HT-29 (cell line): ENCODE results near the gene CBARP. TPM values are rescaled to one million over a fixed set of nuclear protein-coding genes. Genes with fewer than 3 reads are reported as not detected.

ENCODE experiments used
- DNase-seq: peaks from one replicate; pipeline ENCODE4 v3.0.0-alpha.2; 2015; ENCODE audit warnings: low spot score
- total RNA-seq: library from RNA; depleted of rRNA; stranded (reverse); fragments of >200 nt; shearing (Covaris generic); gene quantifications from 2 replicates; pipeline ENCODE4 v1.2.3, GENCODE V29; 2014

The CBARP gene
- total RNA-seq, 1 experiment from 2014 or later, result 3.9 TPM

GRCh38 chr19:1239796-1240737 lies 2.3 kb upstream of the CBARP start:
- DNase-seq, result peak; percentile 74

DNA sequence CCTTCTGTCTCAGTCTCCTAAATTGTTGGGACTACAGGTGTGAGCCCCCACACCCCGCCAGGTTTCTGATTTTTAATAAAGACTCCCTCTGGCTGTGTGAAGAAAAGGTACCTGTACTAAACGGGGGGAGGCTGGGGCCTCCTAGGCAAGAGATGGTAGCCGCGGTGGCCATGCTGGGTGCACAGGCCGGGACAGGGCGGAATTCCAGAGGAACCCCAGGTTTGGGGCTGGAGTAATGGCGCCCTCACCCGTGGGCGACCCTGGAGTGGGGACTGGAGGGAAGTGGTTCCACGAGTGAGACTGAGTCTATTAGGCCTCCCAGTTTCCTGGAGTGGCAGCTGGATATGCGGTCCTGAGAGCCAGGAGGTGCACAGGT lies 1.6 kb upstream of the CBARP start:
- no peak for DNase-seq

DNA sequence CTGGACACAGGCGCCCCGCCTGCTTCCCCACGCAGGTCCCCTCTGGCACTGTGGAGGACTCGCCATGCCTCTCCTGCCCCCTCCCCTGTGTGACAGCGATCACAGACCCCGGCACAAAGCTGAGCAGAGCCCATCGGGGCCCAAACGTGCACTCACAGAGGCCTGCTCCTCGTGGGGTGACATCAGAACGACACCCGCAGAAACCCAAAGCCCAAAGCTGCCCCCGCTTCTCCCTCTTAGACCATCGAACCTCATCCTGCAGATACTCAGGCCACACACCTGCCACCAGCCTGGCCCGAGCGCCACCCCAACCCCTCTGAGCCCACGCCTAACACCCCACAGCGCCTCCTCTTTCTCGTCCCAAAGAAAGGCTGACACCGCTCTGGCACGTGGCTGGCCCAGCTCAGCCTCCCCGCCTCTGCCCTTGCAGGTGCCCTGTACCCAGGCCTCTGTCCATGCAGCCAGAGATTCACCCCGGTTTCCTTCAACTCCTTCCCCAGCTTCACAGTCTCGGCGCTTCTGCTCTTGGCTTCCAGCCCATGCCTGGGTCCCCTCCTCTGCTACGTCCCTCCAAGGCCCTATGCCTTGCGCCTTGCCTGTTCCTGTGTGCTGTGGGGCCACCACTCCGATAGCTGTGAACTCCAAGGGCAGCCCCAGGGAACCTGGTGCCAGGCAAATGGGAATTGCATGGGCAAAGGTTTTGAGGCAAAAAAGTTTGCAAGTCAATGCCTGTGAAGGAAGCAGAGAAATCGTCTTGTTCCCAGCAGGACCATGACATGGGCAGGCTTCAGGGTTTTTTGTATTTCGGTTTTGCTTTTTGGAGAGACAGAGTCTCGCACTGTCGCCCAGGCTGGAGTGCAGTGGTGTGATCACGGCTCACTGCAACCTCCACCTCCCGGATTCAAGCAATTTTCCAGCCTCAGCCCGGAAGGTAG lies 831 bp upstream of the CBARP start:
- no peak for DNase-seq

- peak; percentile 0 for DNase-seq
These were observed 662 bp downstream of the CBARP start for GRCh38 chr19:1237027-1237659.

DNA sequence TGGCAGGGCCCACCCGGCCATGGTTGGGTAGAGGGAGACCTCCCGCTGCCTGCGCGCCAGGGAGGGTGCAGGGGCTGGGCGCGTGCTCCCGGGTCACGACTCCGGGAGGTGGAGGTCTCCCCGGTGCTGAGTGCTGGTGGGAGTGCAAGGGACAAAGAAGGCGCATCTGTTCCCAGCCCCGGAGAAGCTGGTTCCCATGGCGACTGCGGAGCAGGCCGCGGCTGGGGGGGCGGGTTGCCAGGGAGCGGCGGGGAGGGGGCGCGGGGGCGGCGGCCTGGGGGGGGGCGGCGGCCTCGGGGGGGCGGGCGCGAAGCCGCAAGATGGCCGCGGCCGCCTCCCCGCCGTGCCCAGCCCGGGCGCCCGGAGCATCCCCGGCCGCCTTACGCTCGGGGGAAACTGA lies 1.2 kb downstream of the CBARP start:
- DNase-seq, result no peak

DNA sequence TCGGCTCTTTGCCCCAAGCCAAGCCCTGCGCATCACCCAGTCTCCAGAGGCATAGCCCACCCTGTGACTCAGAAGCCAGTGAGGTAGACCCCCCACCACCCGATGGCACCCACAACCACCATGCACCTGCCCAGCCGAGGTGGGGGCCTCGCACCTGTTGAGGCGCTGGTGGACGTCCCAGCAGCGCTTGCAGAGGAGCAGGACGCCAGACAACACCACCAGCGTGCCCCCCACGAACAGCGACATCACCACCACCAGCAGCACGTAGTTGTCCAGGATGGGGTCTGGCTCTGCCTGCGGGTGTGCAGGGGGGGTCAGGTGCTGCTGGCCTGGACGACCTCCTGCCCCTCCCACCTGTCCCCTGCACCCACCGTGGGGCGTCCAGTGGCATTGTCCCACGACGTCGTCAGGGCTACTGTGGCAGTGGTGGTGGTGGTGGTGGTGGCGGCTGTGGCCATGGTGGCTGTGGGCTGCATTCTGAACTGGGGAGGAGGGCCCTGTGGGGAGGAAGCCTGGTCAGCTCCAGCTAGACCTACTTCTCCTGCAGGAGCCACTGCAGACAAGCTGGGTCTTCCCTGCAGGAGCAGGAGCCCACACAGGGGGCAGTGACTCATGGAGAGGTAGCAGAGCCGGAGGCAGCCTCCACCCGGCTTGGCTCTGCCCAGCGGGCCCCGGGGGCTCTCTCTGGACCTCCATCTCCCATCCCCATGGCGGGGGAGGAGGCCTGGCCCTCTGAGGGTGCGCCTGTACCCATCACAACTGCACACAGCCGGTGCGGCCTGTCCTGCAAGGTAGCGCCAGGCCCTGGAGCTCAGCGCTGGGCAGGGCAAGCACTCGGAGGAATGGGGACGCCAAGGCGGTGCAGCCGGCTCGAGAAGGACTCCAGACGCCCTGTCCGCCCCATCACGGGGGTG lies 1.9 kb downstream of the CBARP start:
- DNase-seq, result peak; percentile 1

DNA sequence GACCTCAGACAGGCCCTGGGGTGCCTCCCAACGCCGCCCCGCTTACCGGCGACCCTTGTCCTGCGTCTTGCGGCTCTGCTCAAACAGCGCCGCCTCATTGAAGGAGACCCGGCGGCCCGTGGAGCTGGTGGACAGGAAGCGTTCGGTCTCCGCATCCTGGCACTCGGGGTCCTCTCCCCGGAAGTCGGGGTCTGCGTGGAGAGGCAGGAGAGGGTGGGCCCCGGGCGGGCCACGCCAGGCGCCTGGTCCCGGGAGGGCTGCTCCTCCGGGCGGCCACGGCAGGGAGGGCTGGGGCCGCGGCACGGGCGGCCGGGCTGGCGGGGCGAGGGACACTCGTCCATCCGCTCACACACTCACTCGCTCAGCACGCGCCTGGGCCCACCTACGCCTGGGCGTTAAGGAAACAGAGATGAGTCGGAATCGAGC lies 2.8 kb downstream of the CBARP start:
- DNase-seq, result no peak

DNA sequence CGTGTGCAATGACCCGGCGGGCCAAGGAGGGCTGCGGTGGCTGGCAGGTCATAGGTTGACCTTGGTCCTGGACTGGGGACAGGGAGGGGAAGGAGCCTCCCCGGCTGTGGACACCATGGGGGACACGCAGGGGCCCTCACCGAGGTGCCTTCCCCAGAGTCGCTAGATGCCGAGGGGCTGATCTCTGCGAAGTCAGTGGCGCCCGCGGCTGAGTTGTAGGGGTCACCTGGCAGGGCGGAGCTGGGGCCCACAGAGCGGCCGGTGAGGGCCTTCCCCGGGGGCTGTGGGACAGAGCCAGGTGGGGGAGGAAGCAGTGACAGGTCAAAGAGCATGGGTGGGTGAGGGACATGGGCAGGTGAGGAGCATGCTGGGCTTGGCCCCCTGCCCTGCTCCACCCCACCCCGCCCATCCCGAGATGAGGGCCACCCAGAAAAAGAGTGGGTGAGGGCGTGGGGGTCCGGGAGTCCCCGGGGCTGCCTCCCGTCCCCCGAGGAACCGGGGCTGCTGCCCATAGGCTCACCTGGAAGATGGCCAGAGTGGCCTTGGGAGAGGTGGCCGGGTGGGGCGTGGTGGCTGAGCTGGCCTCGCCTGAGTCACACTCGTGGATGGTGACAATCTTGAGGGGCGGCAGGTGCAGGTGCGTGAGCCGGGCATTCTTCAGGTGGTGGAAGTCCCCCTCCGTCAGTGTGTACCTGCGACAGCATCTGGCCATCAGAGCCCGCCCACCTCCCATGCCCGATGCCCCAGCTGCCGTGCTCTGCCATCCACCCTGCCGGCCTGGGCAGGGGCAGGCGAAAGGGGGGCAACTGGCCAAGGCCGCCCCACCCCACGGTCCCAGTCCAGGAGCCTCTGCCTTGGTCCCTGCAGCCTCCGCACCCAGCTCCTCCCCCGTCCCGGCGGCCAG lies 3.5 kb downstream of the CBARP start:
- no peak for DNase-seq

- peak; percentile 42 for DNase-seq
These were observed 4.6 kb downstream of the CBARP start for GRCh38 chr19:1233115-1233667.

- DNase-seq, result peak; percentile 45
These were observed 5.1 kb downstream of the CBARP start for GRCh38 chr19:1232652-1233072.

- peak; percentile 69 for DNase-seq
These were observed 5.8 kb downstream of the CBARP start for GRCh38 chr19:1231729-1232637.

- DNase-seq, result no peak
These were observed 6.9 kb downstream of the CBARP start for GRCh38 chr19:1230783-1231489.

DNA sequence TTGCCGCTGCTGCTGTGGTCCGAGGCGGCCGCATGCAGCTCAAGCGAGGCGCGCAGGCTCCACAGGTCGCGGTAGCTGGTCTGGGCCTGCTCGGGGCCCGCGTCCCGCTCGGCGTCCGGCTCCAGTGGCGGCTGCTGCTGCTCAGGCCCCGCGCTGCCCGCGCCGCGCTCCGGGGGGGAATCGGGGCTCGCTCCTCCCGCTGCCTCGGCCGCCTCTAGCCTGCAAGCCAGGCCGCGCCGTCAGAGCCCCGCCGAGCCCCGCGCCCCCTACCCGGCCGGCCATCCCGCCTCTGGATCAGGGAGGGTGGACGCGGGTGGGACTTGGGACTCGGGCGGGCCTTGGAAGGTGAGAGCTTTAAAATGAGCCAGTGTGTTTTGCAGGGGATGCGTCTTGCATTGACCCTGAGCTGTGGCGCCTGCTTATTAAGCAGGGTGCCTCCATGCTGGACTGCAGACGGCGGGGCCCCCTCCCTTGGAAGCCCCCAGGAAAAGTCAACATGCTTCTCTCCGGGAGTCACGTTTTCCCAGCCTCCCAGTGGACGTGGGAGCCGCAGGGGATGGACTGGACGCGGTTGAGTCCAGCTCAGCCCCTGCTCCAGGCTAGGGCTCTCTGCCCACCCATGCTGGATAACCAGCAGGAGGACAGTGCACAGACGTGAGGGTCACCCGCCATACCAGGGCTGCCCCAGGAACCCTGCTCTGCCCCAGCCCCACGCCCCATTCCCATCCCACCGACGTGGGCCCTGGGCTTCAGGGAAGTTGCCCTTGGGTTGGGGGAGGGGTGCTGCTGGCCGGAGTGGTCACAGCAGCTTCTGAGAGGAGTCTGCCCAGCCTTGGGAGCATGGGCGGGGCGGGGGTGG lies 7.7 kb downstream of the CBARP start:
- DNase-seq, result no peak

DNA sequence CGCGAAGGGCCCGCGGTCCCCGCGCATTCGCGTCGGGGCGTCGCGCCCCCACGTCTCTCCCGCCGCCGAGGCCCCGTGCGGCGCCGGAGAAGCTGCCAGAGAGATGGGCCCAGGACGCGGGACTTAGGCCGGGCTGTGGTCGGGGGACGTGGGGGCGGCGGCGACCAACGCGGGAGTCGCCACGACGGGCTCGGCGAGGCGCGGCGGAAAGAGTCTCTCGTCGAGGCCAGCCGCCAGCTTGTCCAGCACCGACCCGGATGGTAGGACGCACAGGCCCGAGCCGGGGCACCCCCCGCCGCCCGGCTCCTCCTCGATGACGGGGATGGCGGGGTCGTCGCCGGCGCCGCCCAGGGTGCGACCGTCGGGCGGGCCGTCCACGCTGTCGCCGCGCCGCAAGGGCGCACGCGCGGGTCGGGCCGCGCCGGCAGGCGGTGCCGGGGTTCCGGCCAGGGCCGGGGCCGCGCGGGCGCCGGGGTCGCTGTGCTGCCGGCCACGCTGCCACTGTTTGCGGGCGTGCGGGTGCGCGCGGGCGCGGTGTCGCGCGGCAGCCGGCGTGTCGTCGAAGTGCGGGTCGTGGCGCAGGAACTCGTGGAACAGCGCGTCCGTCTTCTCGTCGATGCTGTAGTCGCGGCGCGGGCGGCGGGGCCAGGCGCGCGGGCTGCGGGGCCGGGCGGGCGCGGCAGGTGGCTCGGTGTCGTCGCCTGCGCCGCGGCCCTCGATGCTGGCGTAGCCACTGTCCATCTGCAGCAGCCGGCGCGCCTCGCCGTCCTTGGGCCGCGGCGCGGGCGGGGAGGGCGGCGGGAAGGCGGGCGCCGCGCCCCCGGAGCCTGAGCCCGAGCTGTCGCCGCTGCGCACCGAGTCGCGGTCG lies 8.5 kb downstream of the CBARP start:
- DNase-seq, result no peak

DNA sequence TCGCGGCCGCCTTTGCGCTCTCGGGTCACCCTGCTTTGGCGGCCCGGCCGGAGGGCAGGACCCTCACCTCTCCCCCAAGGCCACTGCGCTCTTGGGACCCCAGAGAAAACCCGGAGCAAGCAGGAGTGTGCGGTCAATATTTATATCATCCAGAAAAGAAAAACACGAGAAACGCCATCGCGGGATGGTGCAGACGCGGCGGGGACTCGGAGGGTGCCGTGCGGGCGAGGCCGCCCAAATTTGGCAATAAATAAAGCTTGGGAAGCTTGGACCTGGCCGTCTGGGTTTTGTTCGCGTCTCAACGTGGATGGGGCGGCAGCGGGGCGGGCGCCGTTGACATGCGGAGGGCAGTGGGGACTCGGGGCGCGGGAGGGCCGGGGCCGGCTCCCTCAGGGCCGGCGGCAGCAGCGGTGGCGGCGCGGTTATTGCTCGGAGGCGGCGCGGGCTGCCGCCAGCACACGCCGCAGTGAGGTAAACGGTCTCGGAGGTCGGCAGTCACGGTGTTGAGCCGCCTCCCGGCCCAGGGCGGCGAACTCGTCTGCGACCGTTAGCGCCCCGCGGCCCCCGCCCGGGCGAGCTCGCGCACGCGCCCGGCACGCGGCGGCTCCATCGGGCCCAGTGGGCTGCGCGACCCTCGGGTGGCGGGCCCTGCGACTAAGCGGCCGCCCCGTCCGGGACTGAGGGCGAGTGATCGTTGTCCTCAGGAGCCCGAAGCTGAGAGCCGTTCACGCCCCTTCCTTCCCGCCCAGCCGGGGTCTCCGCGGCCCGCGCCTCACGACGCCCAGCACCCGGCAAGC lies 9.4 kb downstream of the CBARP start:
- no peak for DNase-seq
